NCI-H1417 (cell line): ENCODE data around the gene NUBPL.
"Not testable (repeated sequence)": the region's sequence is repeated elsewhere in the genome, so short reads cannot be mapped to it uniquely, and the experiment has no call there.

Experiments
- DNase-seq, 3 experiments: peaks; one replicate each; lab custom pipeline; 2025; lab: John Stamatoyannopoulos, UW

NUBPL gene

GRCh38 chr14:31745741-31746140, 184.5 kb downstream of the NUBPL start:
- no peak for DNase-seq

- no peak for DNase-seq
Observed at GRCh38 chr14:31746326-31746725, 185.1 kb downstream of the NUBPL start.

GRCh38 chr14:31749275-31749674, 188.1 kb downstream of the NUBPL start:
- no peak for DNase-seq

GRCh38 chr14:31751047-31751446, 189.8 kb downstream of the NUBPL start:
- DNase-seq, result not testable (repeated sequence)

- DNase-seq, result no peak
Observed at GRCh38 chr14:31752867-31753661, 191.9 kb downstream of the NUBPL start.

GRCh38 chr14:31758941-31759340, 197.7 kb downstream of the NUBPL start:
- no peak for DNase-seq

- no peak for DNase-seq
Observed at GRCh38 chr14:31760277-31760676, 199.1 kb downstream of the NUBPL start.

GRCh38 chr14:31761325-31761724, 200.1 kb downstream of the NUBPL start:
- no peak for DNase-seq

- DNase-seq, result no peak
Observed at GRCh38 chr14:31763041-31763440, 201.8 kb downstream of the NUBPL start.

GRCh38 chr14:31766315-31766892, 205.2 kb downstream of the NUBPL start:
- no peak for DNase-seq

- DNase-seq, result no peak
Observed at GRCh38 chr14:31768355-31768754, 207.2 kb downstream of the NUBPL start.

- no peak for DNase-seq
Observed at GRCh38 chr14:31770271-31770670, 209.1 kb downstream of the NUBPL start.

- DNase-seq, result no peak
Observed at GRCh38 chr14:31774567-31774966, 213.4 kb downstream of the NUBPL start.

GRCh38 chr14:31777312-31777711, 216.1 kb downstream of the NUBPL start:
- DNase-seq, result no peak

GRCh38 chr14:31781578-31781977, 220.4 kb downstream of the NUBPL start:
- DNase-seq, result peak in 1 of 3 experiments; percentile 15

GRCh38 chr14:31785574-31785973, 224.4 kb downstream of the NUBPL start:
- peak in 2 of 3 experiments; percentile 2 to 23 for DNase-seq

GRCh38 chr14:31787377-31787776, 226.2 kb downstream of the NUBPL start:
- no peak for DNase-seq

GRCh38 chr14:31788340-31788739, 227.1 kb downstream of the NUBPL start:
- no peak for DNase-seq

- DNase-seq, result no peak
Observed at GRCh38 chr14:31792726-31793125, 231.5 kb downstream of the NUBPL start.

- DNase-seq, result not testable (repeated sequence)
Observed at GRCh38 chr14:31797946-31798345, 236.7 kb downstream of the NUBPL start.

- DNase-seq, result no peak
Observed at GRCh38 chr14:31802838-31803237, 241.6 kb downstream of the NUBPL start.

- DNase-seq, result no peak
Observed at GRCh38 chr14:31806249-31806648, 245.0 kb downstream of the NUBPL start.
